A549 (cell line): ENCODE results near the gene ERP44.

Experiments used
- CHD4 ChIP-seq: fragments of 200-600 bp; sonication (generic); IDR thresholded peaks from 2 replicates; pipeline ENCODE4 v1.6.1; 2016; ENCODE audit warnings: antibody characterized with exemption, mild to moderate bottlenecking, borderline replicate concordance
- CTCF ChIP-seq: fragments of >200 bp; sonication (Bioruptor Twin); formaldehyde crosslinking; IDR thresholded peaks from 3 replicates; pipeline ENCODE4 v1.5.1; 2016
- EP300 ChIP-seq, 2 experiments: fragments of >200 bp; sonication (Bioruptor Twin); formaldehyde crosslinking; IDR thresholded peaks; 2 replicates in 1 of 2; 3 replicates in 1 of 2; pipeline ENCODE4 v1.6.1; 2016 to 2017
- FOSL2 ChIP-seq, 2 experiments: fragments of 450-650 bp in 1 of 2; fragments of >200 bp in 1 of 2; sonication (Bioruptor Twin) in 1 of 2; formaldehyde crosslinking; IDR thresholded peaks; 2 replicates each; pipeline versions ENCODE4 v1.5.0 to v1.6.1; 2016 to 2020; ENCODE audit warnings: mild to moderate bottlenecking in 1 of 2, moderate library complexity in 1 of 2
- HDAC2 ChIP-seq: fragments of 200-600 bp; sonication (generic); IDR thresholded peaks from 2 replicates; pipeline ENCODE4 v1.6.1; 2016
- KDM1A ChIP-seq: fragments of 200-600 bp; sonication (generic); IDR thresholded peaks from 2 replicates; pipeline ENCODE4 v1.6.1; 2016; ENCODE audit warnings: low read depth, mild to moderate bottlenecking
- POLR2A ChIP-seq: IDR thresholded peaks from 2 replicates; pipeline ENCODE4 v1.6.1; 2012; ENCODE audit warnings: mild to moderate bottlenecking, low read length
- POLR2AphosphoS2 ChIP-seq: conservative IDR thresholded peaks from 2 replicates; pipeline ENCODE4 v1.6.1; 2012; ENCODE audit warnings: low read length, improper control_type of control experiment, inconsistent platforms
- RAD21 ChIP-seq, 2 experiments: fragments of >200 bp in 1 of 2; sonication (Bioruptor Twin) in 1 of 2; formaldehyde crosslinking in 1 of 2; IDR thresholded peaks in 1 of 2; conservative IDR thresholded peaks in 1 of 2; 2 replicates in 1 of 2; 3 replicates in 1 of 2; pipeline ENCODE4 v1.6.1; 2012 to 2018; ENCODE audit warnings: inconsistent platforms in 1 of 2
- RFX5 ChIP-seq: fragments of 450-650 bp; IDR thresholded peaks from 2 replicates; pipeline ENCODE4 v1.7.1; 2014; ENCODE audit warnings: antibody characterized with exemption, mild to moderate bottlenecking, moderate library complexity
- ZFP36 ChIP-seq: fragments of 450-650 bp; IDR thresholded peaks from 2 replicates; pipeline ENCODE4 v1.6.1; 2014; ENCODE audit warnings: borderline replicate concordance; ENCODE audit not compliant: partially characterized antibody
- ZNF302 ChIP-seq: fragments of 250-450 bp; sonication (Bioruptor Pico); IDR thresholded peaks from 2 replicates; pipeline ENCODE4 v1.9.0; 2021; ENCODE audit warnings: inconsistent platforms, mild to moderate bottlenecking, moderate library complexity
- TF ChIP-seq, protein P1 (sequence below): IDR thresholded peaks from 2 replicates; pipeline ENCODE4 v1.6.1; 2012
- TF ChIP-seq, protein P2 (sequence below): fragments of 200-600 bp; sonication (generic); IDR thresholded peaks from 2 replicates; pipeline ENCODE4 v1.6.1; 2016; ENCODE audit warnings: antibody characterized with exemption, mild to moderate bottlenecking, moderate library complexity

DNA sequence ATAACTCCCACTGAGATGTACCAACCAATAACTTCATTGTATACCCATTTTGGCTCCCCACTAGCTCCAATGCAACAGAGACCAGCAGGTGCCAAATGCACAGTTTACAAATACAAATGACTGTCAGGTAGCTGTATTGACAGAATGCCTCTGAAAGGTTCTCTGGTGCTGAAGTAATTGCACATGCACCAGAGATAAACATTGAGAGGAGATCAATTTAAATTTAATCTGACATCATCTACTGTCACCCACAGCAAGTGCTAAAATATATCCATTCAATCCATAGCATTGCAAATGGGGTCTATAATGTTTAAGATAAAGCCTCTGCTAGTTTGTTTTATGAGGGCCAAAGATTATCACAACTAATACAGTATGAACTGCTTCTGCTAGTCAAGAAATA lies 112.2 kb downstream of the ERP44 start:
- no peak for TF ChIP-seq CTCF
- no peak for TF ChIP-seq POLR2A
- TF ChIP-seq RAD21 (conservative IDR thresholded peaks at IDR 0.05 in 1 of 2, IDR thresholded peaks at IDR 0.05 in 1 of 2), result no peak
- no peak for TF ChIP-seq FOSL2 (IDR thresholded peaks at IDR 0.05)
- no peak for TF ChIP-seq FOSL2 (CRISPR knock-in tag; IDR thresholded peaks at IDR 0.05)
- TF ChIP-seq, protein P1, sequence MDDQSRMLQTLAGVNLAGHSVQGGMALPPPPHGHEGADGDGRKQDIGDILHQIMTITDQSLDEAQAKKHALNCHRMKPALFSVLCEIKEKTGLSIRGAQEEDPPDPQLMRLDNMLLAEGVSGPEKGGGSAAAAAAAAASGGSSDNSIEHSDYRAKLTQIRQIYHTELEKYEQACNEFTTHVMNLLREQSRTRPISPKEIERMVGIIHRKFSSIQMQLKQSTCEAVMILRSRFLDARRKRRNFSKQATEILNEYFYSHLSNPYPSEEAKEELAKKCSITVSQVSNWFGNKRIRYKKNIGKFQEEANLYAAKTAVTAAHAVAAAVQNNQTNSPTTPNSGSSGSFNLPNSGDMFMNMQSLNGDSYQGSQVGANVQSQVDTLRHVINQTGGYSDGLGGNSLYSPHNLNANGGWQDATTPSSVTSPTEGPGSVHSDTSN, result no peak
- TF ChIP-seq, protein P2, sequence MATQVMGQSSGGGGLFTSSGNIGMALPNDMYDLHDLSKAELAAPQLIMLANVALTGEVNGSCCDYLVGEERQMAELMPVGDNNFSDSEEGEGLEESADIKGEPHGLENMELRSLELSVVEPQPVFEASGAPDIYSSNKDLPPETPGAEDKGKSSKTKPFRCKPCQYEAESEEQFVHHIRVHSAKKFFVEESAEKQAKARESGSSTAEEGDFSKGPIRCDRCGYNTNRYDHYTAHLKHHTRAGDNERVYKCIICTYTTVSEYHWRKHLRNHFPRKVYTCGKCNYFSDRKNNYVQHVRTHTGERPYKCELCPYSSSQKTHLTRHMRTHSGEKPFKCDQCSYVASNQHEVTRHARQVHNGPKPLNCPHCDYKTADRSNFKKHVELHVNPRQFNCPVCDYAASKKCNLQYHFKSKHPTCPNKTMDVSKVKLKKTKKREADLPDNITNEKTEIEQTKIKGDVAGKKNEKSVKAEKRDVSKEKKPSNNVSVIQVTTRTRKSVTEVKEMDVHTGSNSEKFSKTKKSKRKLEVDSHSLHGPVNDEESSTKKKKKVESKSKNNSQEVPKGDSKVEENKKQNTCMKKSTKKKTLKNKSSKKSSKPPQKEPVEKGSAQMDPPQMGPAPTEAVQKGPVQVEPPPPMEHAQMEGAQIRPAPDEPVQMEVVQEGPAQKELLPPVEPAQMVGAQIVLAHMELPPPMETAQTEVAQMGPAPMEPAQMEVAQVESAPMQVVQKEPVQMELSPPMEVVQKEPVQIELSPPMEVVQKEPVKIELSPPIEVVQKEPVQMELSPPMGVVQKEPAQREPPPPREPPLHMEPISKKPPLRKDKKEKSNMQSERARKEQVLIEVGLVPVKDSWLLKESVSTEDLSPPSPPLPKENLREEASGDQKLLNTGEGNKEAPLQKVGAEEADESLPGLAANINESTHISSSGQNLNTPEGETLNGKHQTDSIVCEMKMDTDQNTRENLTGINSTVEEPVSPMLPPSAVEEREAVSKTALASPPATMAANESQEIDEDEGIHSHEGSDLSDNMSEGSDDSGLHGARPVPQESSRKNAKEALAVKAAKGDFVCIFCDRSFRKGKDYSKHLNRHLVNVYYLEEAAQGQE, result no peak
- no peak for TF ChIP-seq EP300 (IDR thresholded peaks at IDR 0.05)
- no peak for TF ChIP-seq KDM1A
- TF ChIP-seq HDAC2, result no peak
- TF ChIP-seq ZNF302 (CRISPR knock-in tag), result no peak
- TF ChIP-seq CHD4, result no peak
- no peak for TF ChIP-seq ZFP36
- no peak for TF ChIP-seq POLR2AphosphoS2
- TF ChIP-seq RFX5, result no peak
